OCI-LY1 (cell line): ENCODE data around the gene TSC22D1.

Experiments used
- H2AFZ ChIP-seq: fragments of 200-600 bp; sonication (generic), shearing (Covaris generic); 2 replicates; pipeline ENCODE4 v1.6.0; 2014; ENCODE audit warnings: antibody characterized with exemption, mild to moderate bottlenecking, low read length
- H3F3A ChIP-seq: fragments of 200-600 bp; sonication (generic), shearing (Covaris generic); 2 replicates; pipeline ENCODE4 v1.6.0; 2014; ENCODE audit warnings: mild to moderate bottlenecking, antibody characterized with exemption, low read length, moderate library complexity; ENCODE audit not compliant: insufficient read depth
- H3K27ac ChIP-seq: fragments of 200-600 bp; sonication (generic); 2 replicates; pipeline ENCODE4 v1.5.1; 2014; ENCODE audit warnings: low read length, mixed run types, mild to moderate bottlenecking, low read depth; ENCODE audit not compliant: poor library complexity, severe bottlenecking
- H3K27me3 ChIP-seq: fragments of 200-600 bp; sonication (generic); 2 replicates; pipeline ENCODE4 v1.6.0; 2014; ENCODE audit warnings: antibody characterized with exemption, mild to moderate bottlenecking, low read length, moderate library complexity; ENCODE audit not compliant: insufficient read depth
- H3K36me3 ChIP-seq: fragments of 200-600 bp; sonication (generic); 2 replicates; pipeline ENCODE4 v1.6.1; 2014; ENCODE audit warnings: mild to moderate bottlenecking, antibody characterized with exemption, low read length, moderate library complexity, mixed read lengths; ENCODE audit not compliant: insufficient read depth
- H3K4me1 ChIP-seq: fragments of 200-600 bp; sonication (generic); 2 replicates; pipeline ENCODE4 v1.5.1; 2014; ENCODE audit warnings: mild to moderate bottlenecking, low read length, moderate library complexity; ENCODE audit not compliant: insufficient read depth, severe bottlenecking
- H3K4me2 ChIP-seq: fragments of 200-600 bp; sonication (generic), shearing (Covaris generic); 2 replicates; pipeline ENCODE4 v1.6.1; 2014; ENCODE audit warnings: low read length
- H3K4me3 ChIP-seq: fragments of 200-600 bp; sonication (generic); 2 replicates; pipeline ENCODE4 v1.5.1; 2014; ENCODE audit warnings: low read length, low read depth, mild to moderate bottlenecking, mixed read lengths; ENCODE audit not compliant: poor library complexity, severe bottlenecking
- H3K79me2 ChIP-seq: fragments of 200-600 bp; shearing (Covaris generic); 2 replicates; pipeline ENCODE4 v1.6.1; 2016; ENCODE audit warnings: mixed run types, low read length, mixed read lengths; ENCODE audit not compliant: insufficient read depth
- H3K9ac ChIP-seq: fragments of 200-600 bp; sonication (generic), shearing (Covaris generic); 2 replicates; pipeline ENCODE4 v1.6.1; 2014; ENCODE audit warnings: mild to moderate bottlenecking, low read length, mixed read lengths
- H3K9me2 ChIP-seq: fragments of 200-600 bp; sonication (generic), shearing (Covaris generic); 2 replicates; pipeline ENCODE4 v1.6.1; 2014; ENCODE audit warnings: low read depth, mild to moderate bottlenecking, low read length, mixed read lengths
- H3K9me3 ChIP-seq: fragments of 200-600 bp; shearing (Covaris generic); 2 replicates; pipeline ENCODE4 v1.6.1; 2014; ENCODE audit warnings: low read length, mixed read lengths
- H4K20me1 ChIP-seq: fragments of 200-600 bp; sonication (generic), shearing (Covaris generic); 2 replicates; pipeline ENCODE4 v1.6.0; 2016; ENCODE audit warnings: mild to moderate bottlenecking, low read length; ENCODE audit not compliant: insufficient read depth
- CTCF ChIP-seq: fragments of 200-600 bp; sonication (generic), shearing (Covaris generic); IDR thresholded peaks from 2 replicates; pipeline ENCODE4 v1.5.1; 2017; ENCODE audit warnings: mild to moderate bottlenecking, antibody characterized with exemption, low read length, moderate library complexity, mixed read lengths
- EZH2 ChIP-seq: fragments of 200-600 bp; sonication (generic), shearing (Covaris generic); IDR thresholded peaks from 2 replicates; pipeline ENCODE4 v1.8.0; 2017; ENCODE audit warnings: borderline replicate concordance, mixed run types, mild to moderate bottlenecking, antibody characterized with exemption, low read length, moderate library complexity, mixed read lengths

TSC22D1 gene

GRCh38 chr13:44417446-44417845 lies 158.7 kb downstream of the TSC22D1 start:
- no peaks in the 10 kb centered on the region for H3K4me1 ChIP-seq
- no peaks in the 10 kb centered on the region for H4K20me1 ChIP-seq
- no peaks in the 10 kb centered on the region for H3K9me2 ChIP-seq
- H3K4me2 ChIP-seq, result no peak overlapping the region
- no peaks in the 10 kb centered on the region for H3K36me3 ChIP-seq
- no peak overlapping the region for H3K9ac ChIP-seq
- H3F3A ChIP-seq, result no peaks in the 10 kb centered on the region
- no peak overlapping the region for H2AFZ ChIP-seq
- no peak overlapping the region for H3K4me3 ChIP-seq
- H3K9me3 ChIP-seq, result no peaks in the 10 kb centered on the region
- no peak for TF ChIP-seq EZH2
- TF ChIP-seq CTCF, result no peak
- H3K27ac ChIP-seq, result no peak overlapping the region
- H3K27me3 ChIP-seq, result no peaks in the 10 kb centered on the region
- H3K79me2 ChIP-seq, result no peaks in the 10 kb centered on the region

GRCh38 chr13:44416744-44417143 lies 159.4 kb downstream of the TSC22D1 start:
- Histone ChIP-seq H3K9ac (no peak overlapping the region), H3K4me2 (no peak overlapping the region), H3K9me3 (no peaks in the 10 kb centered on the region), H3K36me3 (no peaks in the 10 kb centered on the region), H3K27ac (no peak overlapping the region), H3K4me3 (no peak overlapping the region), H3K4me1 (no peaks in the 10 kb centered on the region), H3F3A (no peaks in the 10 kb centered on the region), H2AFZ (no peak overlapping the region), H4K20me1 (no peaks in the 10 kb centered on the region), H3K27me3 (no peaks in the 10 kb centered on the region), H3K9me2 (no peaks in the 10 kb centered on the region), H3K79me2 (no peaks in the 10 kb centered on the region)
- TF ChIP-seq EZH2 (no peak), CTCF (no peak)

GRCh38 chr13:44416301-44416700 lies 159.8 kb downstream of the TSC22D1 start:
- Histone ChIP-seq H3K9me3 (no peaks in the 10 kb centered on the region), H2AFZ (no peak overlapping the region), H3K36me3 (no peaks in the 10 kb centered on the region)

More at GRCh38 chr13:44416301-44416700, 159.8 kb downstream of the TSC22D1 start:
- Histone ChIP-seq H3K4me3 (no peak overlapping the region), H3K9ac (no peak overlapping the region), H3K79me2 (no peaks in the 10 kb centered on the region), H3K27ac (no peak overlapping the region), H3K4me1 (no peaks in the 10 kb centered on the region), H3K27me3 (no peaks in the 10 kb centered on the region), H3K4me2 (no peak overlapping the region), H4K20me1 (no peaks in the 10 kb centered on the region), H3F3A (no peaks in the 10 kb centered on the region), H3K9me2 (no peaks in the 10 kb centered on the region)
- no peak for TF ChIP-seq CTCF
- TF ChIP-seq EZH2, result no peak
